ENCODE results near the gene FNDC10.

FNDC10 gene

GRCh38 chr1:1630191-1630964, 30.4 kb upstream of the FNDC10 start:
- no peaks in the 10 kb centered on the region for H3K36me3 Mint-ChIP-seq
- peak overlapping the region; percentile 76 for H3K4me3 Mint-ChIP-seq
- peaks cover 18% of the 10 kb centered on the region for H3K4me1 Mint-ChIP-seq
- peaks cover 9% of the 10 kb centered on the region for H3K27me3 Mint-ChIP-seq
- H3K9me3 Mint-ChIP-seq: no peaks in the 10 kb centered on the region
- ATAC-seq: peak; percentile 83
- H3K27ac Mint-ChIP-seq: peak overlapping the region; percentile 72

DNA sequence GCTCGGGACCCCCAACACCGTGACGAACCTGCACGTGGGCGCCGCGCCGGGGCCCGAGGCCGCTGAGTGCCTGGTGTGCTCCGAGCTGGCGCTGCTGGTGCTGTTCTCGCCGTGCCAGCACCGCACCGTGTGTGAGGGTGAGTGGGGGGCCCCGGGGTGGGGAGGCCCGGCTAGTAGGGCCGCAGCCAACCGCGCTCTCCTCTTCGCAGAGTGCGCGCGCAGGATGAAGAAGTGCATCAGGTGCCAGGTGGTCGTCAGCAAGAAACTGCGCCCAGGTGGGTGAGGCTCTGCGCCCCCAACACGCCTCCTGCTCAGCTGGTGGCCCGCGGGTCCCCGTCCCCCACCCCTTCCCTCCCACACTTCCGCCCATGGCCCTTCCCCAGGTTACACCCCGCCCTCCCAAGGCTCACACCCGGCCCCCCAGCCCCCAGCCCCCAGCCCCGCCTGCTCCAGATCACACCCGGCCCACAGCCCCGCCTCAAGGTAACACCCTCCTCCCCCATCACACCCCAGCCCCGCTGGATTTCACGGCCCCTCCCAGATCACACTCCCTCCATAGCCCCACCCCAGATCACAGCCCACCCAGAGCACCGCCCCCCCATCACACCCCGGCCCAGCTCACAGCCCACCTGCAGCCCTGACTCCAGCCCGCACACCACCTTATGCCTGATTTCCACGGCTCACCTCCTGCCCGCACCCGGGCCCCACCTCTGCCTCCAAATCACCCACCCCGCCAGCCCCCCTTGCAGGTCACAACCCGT, 29.7 kb upstream of the FNDC10 start:
- H3K9me3 Mint-ChIP-seq: no peaks in the 10 kb centered on the region
- no peaks in the 10 kb centered on the region for H3K36me3 Mint-ChIP-seq
- peaks cover 9% of the 10 kb centered on the region for H3K27me3 Mint-ChIP-seq
- ATAC-seq: peak; percentile 4
- H3K4me1 Mint-ChIP-seq: peaks cover 21% of the 10 kb centered on the region
- peak overlapping the region; percentile 63 for H3K4me3 Mint-ChIP-seq
- peak overlapping the region; percentile 72 for H3K27ac Mint-ChIP-seq

- Mint-ChIP-seq H3K27me3 (peaks cover 9% of the 10 kb centered on the region), H3K4me3 (peak overlapping the region; percentile 34), H3K27ac (no peak overlapping the region), H3K4me1 (peaks cover 24% of the 10 kb centered on the region), H3K9me3 (no peaks in the 10 kb centered on the region), H3K36me3 (no peaks in the 10 kb centered on the region)
- ATAC-seq: no peak
These were observed 29.0 kb upstream of the FNDC10 start for GRCh38 chr1:1628754-1629429.

DNA sequence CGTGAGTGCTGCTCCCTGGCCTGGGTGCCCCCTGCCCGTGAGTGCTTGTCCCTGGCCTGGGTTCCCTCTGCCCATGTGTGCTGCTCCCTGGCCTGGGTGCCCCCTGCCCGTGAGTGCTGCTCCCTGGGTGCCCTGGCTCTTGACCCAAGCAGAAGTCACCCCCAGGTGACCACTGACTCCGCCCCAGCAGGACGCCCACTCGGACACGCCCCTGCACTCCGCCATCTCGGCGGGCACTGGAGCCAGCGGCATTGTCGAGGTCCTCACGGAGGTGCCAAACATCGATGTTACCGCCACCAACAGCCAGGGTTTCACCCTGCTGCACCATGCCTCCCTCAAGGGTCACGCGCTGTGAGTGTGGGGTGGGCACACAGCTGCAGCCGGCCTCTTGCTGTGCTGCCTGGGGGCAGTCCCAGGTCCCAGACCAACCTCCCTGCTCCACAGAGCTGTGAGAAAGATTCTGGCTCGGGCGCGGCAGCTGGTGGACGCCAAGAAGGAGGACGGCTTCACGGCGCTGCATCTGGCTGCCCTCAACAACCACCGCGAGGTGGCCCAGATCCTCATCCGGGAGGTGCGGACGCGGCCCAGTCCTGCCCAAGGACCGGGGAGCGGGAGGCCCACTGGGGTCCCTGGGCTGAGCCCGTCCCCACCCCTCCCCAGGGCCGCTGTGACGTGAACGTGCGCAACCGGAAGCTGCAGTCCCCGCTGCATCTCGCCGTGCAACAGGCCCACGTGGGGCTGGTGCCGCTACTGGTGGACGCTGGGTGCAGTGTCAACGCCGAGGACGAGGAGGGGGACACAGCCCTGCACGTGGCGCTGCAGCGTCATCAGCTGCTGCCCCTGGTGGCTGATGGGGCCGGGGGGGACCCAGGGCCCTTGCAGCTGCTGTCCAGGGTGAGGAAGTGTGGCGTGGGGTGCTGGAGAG, 28.2 kb upstream of the FNDC10 start:
- peaks cover 9% of the 10 kb centered on the region for H3K27me3 Mint-ChIP-seq
- peaks cover 24% of the 10 kb centered on the region for H3K4me1 Mint-ChIP-seq
- H3K9me3 Mint-ChIP-seq: no peaks in the 10 kb centered on the region
- no peaks in the 10 kb centered on the region for H3K36me3 Mint-ChIP-seq
- H3K4me3 Mint-ChIP-seq: peak overlapping the region; percentile 34
- H3K27ac Mint-ChIP-seq: no peak overlapping the region
- ATAC-seq: no peak

- H3K27ac Mint-ChIP-seq: no peak overlapping the region
- no peaks in the 10 kb centered on the region for H3K9me3 Mint-ChIP-seq
- H3K4me3 Mint-ChIP-seq: no peak overlapping the region
- peaks cover 9% of the 10 kb centered on the region for H3K27me3 Mint-ChIP-seq
- H3K36me3 Mint-ChIP-seq: no peaks in the 10 kb centered on the region
- ATAC-seq: no peak
- peaks cover 24% of the 10 kb centered on the region for H3K4me1 Mint-ChIP-seq
These were observed 27.4 kb upstream of the FNDC10 start for GRCh38 chr1:1627261-1627828.

DNA sequence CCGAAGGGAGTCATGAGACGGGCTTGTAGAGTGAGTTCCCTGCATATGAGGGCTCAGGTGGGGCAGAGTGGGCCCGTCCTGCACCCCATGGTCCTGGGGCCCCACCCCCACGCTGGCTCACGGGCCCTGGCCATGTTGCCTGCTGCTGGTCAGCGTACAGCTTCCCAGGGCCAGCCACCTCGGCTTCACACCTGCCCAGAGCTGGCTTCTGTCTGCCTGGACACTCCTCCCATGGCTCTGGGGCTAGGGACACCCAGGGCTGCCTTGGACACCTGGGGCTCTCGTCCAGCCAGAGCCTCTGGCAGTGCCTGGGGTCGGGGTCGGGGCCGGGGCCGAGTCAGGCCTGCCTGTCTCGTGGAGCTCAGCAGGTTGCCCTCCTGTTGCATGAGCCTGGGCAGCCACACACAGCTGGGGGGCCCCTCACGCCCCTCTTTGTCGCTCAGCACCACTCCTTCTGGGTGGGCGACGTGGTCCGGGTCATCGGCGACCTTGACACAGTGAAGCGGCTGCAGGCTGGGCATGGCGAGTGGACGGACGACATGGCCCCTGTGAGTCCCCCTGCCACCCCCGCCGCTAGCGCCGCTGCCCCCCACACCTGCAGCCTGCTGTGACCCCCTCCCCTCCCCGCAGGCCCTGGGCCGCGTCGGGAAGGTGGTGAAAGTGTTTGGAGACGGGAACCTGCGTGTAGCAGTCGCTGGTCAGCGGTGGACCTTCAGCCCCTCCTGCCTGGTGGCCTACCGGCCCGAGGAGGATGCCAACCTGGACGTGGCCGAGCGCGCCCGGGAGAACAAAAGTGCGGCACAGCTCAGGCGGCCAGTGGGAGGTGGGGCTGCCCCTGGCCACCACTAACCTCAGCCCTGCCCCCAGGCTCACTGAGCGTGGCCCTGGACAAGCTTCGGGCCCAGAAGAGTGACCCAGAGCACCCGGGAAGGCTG, 26.5 kb upstream of the FNDC10 start:
- Mint-ChIP-seq H3K9me3 (no peaks in the 10 kb centered on the region), H3K27ac (no peak overlapping the region), H3K27me3 (peaks cover 4% of the 10 kb centered on the region), H3K36me3 (no peaks in the 10 kb centered on the region), H3K4me3 (no peak overlapping the region), H3K4me1 (peaks cover 20% of the 10 kb centered on the region)
- ATAC-seq: no peak

DNA sequence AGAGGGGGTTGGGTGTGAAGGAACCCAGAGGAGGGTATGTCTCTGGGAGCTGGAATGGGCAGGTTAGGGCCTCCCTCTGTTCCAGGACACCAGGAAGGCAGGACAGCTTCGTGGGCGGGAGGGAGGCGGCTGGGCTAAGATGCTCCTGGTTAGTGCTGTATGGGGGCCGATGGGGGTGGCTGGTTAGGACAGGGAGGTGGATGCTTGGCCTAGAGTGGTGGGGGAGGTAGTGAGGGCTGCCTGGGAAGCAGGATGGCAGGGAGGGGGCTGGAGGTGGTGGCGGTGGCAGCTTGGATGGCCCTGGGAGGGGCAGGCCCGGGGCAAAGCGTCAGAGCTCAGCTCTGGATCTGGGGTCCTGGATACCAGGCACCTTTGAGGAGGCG, 25.9 kb upstream of the FNDC10 start:
- no peak for ATAC-seq
- no peaks in the 10 kb centered on the region for H3K9me3 Mint-ChIP-seq
- H3K27ac Mint-ChIP-seq: no peak overlapping the region
- peaks cover 18% of the 10 kb centered on the region for H3K4me1 Mint-ChIP-seq
- H3K36me3 Mint-ChIP-seq: no peaks in the 10 kb centered on the region
- no peak overlapping the region for H3K4me3 Mint-ChIP-seq
- H3K27me3 Mint-ChIP-seq: no peaks in the 10 kb centered on the region

DNA sequence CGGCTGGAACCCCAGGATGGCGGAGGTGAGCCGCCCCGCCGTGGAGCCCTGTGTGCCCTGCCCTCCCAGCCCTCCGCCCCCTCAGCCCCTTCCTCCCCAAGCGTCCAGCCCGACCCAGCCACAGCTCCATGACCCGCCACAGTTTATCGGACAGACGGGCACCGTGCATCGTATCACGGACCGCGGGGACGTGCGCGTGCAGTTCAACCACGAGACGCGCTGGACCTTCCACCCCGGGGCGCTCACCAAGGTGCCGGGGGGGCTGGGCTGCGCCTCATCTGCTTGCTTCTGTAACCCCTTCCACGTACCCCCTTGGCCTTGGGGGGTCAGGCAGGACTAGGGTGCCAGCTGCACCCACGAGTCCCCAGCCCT, 25.5 kb upstream of the FNDC10 start:
- no peaks in the 10 kb centered on the region for H3K36me3 Mint-ChIP-seq
- no peaks in the 10 kb centered on the region for H3K27me3 Mint-ChIP-seq
- peaks cover 16% of the 10 kb centered on the region for H3K4me1 Mint-ChIP-seq
- ATAC-seq: no peak
- H3K27ac Mint-ChIP-seq: no peak overlapping the region
- no peak overlapping the region for H3K4me3 Mint-ChIP-seq
- no peaks in the 10 kb centered on the region for H3K9me3 Mint-ChIP-seq

DNA sequence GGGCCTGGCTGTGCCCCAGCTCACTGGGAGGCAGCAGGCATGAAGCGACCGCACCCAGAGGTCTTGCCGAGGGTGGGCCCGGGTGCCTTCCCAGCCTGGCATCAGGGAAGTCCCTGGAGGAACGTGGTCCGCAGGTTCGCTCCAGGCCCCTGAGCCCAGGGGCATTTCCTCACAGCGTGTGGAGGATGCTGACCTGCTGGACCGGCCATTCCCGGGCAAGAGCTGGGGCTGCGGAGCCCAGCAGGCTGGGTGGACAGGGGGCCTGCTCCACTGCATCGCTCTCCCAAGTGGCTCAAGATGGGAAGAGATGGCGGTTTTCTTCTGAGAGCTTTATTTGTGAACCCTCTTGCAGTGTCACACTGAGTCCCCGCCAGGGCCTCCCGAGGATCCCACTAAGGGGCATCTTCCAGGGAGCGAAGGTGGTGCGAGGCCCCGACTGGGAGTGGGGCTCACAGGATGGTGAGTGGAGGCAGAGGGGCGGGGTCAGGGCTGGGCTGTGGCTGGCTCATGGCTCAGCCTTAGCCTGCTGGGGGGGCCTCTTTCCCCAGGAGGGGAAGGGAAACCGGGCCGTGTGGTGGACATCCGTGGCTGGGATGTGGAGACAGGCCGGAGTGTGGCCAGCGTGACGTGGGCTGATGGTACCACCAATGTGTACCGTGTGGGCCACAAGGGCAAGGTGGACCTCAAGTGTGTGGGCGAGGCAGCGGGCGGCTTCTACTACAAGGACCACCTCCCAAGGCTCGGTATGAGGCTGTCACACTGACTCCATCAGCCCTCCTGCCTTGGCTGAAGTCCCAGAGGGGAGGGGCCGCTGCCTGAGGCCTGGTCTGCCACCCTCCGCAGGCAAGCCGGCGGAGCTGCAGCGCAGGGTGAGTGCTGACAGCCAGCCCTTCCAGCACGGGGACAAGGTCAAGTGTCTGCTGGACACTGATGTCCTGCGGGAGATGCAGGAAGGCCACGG, 24.8 kb upstream of the FNDC10 start:
- no peak overlapping the region for H3K4me3 Mint-ChIP-seq
- H3K9me3 Mint-ChIP-seq: no peaks in the 10 kb centered on the region
- no peaks in the 10 kb centered on the region for H3K27me3 Mint-ChIP-seq
- H3K4me1 Mint-ChIP-seq: peaks cover 9% of the 10 kb centered on the region
- no peak overlapping the region for H3K27ac Mint-ChIP-seq
- H3K36me3 Mint-ChIP-seq: no peaks in the 10 kb centered on the region
- no peak for ATAC-seq

GRCh38 chr1:1623631-1624442, 23.9 kb upstream of the FNDC10 start:
- peak; percentile 28 for ATAC-seq
- H3K27ac Mint-ChIP-seq: no peak overlapping the region
- H3K4me1 Mint-ChIP-seq: peaks cover 6% of the 10 kb centered on the region
- H3K4me3 Mint-ChIP-seq: no peak overlapping the region
- no peaks in the 10 kb centered on the region for H3K27me3 Mint-ChIP-seq
- no peaks in the 10 kb centered on the region for H3K36me3 Mint-ChIP-seq
- no peaks in the 10 kb centered on the region for H3K9me3 Mint-ChIP-seq

DNA sequence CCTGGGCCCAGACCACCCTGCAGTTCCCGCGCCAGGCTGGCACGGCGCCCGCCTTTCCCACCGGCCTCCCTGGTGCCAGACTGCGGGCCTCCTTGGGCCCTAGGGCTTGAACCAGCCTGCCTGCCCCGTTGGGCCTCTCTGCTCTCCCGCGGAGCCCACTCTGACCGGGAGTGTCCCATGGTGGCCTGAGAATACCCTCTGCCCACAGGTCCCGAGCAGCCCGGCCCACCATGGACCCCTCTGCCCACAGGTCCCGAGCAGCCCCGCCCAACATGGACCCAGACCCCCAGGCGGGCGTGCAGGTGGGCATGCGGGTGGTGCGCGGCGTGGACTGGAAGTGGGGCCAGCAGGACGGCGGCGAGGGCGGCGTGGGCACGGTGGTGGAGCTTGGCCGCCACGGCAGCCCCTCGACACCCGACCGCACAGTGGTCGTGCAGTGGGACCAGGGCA, 23.3 kb upstream of the FNDC10 start:
- Mint-ChIP-seq H3K27me3 (no peaks in the 10 kb centered on the region), H3K4me1 (peaks cover 6% of the 10 kb centered on the region), H3K27ac (no peak overlapping the region), H3K9me3 (no peaks in the 10 kb centered on the region), H3K36me3 (no peaks in the 10 kb centered on the region), H3K4me3 (no peak overlapping the region)
- ATAC-seq: peak; percentile 1

- ATAC-seq: no peak
- no peaks in the 10 kb centered on the region for H3K27me3 Mint-ChIP-seq
- no peak overlapping the region for H3K4me3 Mint-ChIP-seq
- H3K9me3 Mint-ChIP-seq: no peaks in the 10 kb centered on the region
- no peak overlapping the region for H3K27ac Mint-ChIP-seq
- H3K4me1 Mint-ChIP-seq: peaks cover 6% of the 10 kb centered on the region
- H3K36me3 Mint-ChIP-seq: no peaks in the 10 kb centered on the region
These were observed 22.8 kb upstream of the FNDC10 start for GRCh38 chr1:1622788-1623094.
